ENCODE data around the gene ENG. TPM values are rescaled to one million over a fixed set of nuclear protein-coding genes. Genes with fewer than 3 reads are reported as not detected.
"Not testable (repeated sequence)": the region's sequence is repeated elsewhere in the genome, so short reads cannot be mapped to it uniquely, and the experiment has no call there.

Gene ENG
- polyA plus RNA-seq, 2 of the 4 experiments (the other 2 are of a cell fraction): 0.08 TPM; not detected in 1

DNA sequence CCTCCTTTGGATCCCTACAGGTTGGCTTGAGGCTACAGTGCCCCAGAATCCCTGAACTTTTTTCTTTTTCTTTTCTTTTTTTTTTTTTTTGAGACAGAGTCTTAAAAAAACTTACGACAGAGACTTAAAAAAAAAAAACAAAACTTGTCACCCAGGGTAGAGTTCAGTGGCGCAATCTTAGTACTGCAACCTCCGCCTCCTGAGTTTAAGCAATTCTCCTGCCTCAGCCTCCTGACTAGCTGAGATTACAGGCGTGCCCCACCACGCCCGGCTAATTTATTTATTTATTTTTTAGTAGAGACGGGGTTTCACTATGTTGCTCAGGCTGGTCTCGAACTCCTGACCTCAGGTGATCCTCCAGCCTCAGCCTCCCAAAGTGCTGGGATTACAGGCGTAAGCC, 73.5 kb downstream of the ENG start:
- ATAC-seq; POLR2A ChIA-PET; H3K4me3 ChIP-seq; FAIRE-seq; H3K9me3 ChIP-seq; H3K4me2 ChIP-seq; H3K27ac ChIP-seq; DNase-seq (ENCODE audit: low read depth in 1 of 2, low spot score in 1 of 2): not testable (repeated sequence)
- peaks cover 13% of the 10 kb centered on the region; the same call in 2 of the 3 replicates for H3K4me1 ChIP-seq
- 82% methylated on average over 9 of the region's 9 CpGs for WGBS (ENCODE audit: missing lambda C conversion rate)
- CTCF ChIA-PET: interaction anchor here (0.6 to 12.1 kb wide), 4 partner anchors 12 to 89 kb away, joined by 3 to 157 read pairs (median 70); partner anchors contain the start of gene TOR2A

- WGBS (ENCODE audit: missing lambda C conversion rate): 83% methylated on average over 20 of the region's 20 CpGs
- Histone ChIP-seq H3K4me1 (peaks cover 13% of the 10 kb centered on the region; the same call in 2 of the 3 replicates), H3K4me3 (no peak overlapping the region), H3K4me2 (no peak overlapping the region), H3K27ac (no peak overlapping the region), H3K9me3 (no peaks in the 10 kb centered on the region)
- no peak for DNase-seq (ENCODE audit: low read depth in 1 of 2, low spot score in 1 of 2)
- CTCF ChIA-PET: interaction anchor here (2.4 to 12.1 kb wide), 3 partner anchors 11 to 90 kb away, joined by 7 to 157 read pairs (median 132); partner anchors contain the start of gene TOR2A
- POLR2A ChIA-PET: no interaction called here
- TF ChIP-seq JUNB (IDR thresholded peaks at IDR 0.05): no peak
- no peak for TF ChIP-seq GATA3 (IDR thresholded peaks at IDR 0.05; ENCODE audit: borderline replicate concordance)
- no peak for TF ChIP-seq NFE2L2 (conservative IDR thresholded peaks at IDR 0.05; ENCODE audit: low read length)
- TF ChIP-seq FOXS1 (CRISPR knock-in tag; IDR thresholded peaks at IDR 0.05): no peak
- TF ChIP-seq ZFP36 (IDR thresholded peaks at IDR 0.05; ENCODE audit: borderline replicate concordance, partially characterized antibody): peak; percentile 11
- TF ChIP-seq CHD2 (IDR thresholded peaks at IDR 0.05; ENCODE audit: low read length, partially characterized antibody): no peak
- FAIRE-seq: no peak
- no peak for ATAC-seq
These were observed 74.2 kb downstream of the ENG start for GRCh38 chr9:127780126-127780885.

GRCh38 chr9:127779136-127779981, 75.1 kb downstream of the ENG start:
- 60% methylated on average over 13 of the region's 17 CpGs for WGBS (ENCODE audit: missing lambda C conversion rate)
- TF ChIP-seq MAFK (IDR thresholded peaks at IDR 0.05; ENCODE audit: partially characterized antibody) (no peak), ZFP36 (IDR thresholded peaks at IDR 0.05; ENCODE audit: borderline replicate concordance, partially characterized antibody) (peak; percentile 13)
- Histone ChIP-seq H3K9me3 (no peaks in the 10 kb centered on the region), H3K4me2 (no peak overlapping the region; the same call in 2 of the 3 replicates), H3K4me1 (peaks cover 9% of the 10 kb centered on the region; the same call in 2 of the 3 replicates), H3K27ac (peak overlapping the region; percentile 48 to 71; a peak in 5 of 6 replicates), H3K4me3 (no peak overlapping the region)
- DNase-seq (ENCODE audit: low read depth in 1 of 2, low spot score in 1 of 2) (no peak), FAIRE-seq (no peak), ATAC-seq (peak; percentile 43 to 50; a peak in 5 of 6 replicates)
- ChIA-PET CTCF (interaction anchor here (0.8 to 12.1 kb wide), 7 partner anchors 8 to 190 kb away, joined by 3 to 157 read pairs (median 5); partner anchors contain the start of gene TOR2A), POLR2A (no interaction called here)

DNA sequence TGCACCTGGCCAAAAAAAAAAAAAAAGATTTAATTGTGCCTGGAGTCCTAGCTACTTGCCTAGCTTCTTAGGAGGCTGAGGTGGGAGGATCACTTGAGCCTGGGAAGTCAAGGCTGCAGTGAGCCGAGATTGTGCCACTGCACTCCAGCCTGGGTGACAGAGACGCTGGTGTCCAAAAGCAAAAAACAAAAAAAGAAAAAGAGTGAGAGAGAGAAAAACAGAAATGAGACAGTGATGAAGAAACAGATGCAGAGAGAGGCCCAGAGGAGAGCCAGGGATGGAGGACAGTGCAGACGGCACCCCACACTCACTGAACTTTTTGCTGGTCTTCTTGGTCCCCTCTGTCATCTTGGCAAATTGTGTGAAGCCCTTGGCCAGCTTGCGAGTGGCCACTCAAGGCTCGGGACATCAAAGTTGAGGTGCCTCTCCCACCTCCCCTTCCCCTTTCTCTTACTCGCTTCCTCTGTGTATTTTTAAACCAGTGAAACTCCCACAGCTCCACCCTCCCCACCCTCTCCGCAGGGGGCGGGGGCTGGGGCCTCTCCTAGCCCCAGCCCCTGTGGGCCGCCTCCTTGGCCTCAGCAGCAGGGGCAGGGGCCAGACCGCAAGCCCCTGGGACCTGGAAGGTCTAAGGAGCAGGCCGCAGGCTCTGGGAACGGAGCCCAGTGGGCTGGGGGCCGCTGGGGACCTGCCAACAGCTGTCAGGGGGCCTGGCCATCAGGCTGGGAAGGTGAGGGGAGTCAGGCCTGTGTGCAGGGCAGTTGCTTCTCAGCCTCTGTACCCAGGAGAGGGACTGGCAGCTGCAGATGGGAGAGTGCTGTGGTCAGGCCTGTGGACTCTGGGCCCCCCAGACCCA, 76.0 kb downstream of the ENG start, which contains the start of gene SH2D3C:
TSS of gene SH2D3C (minus strand) at position 387 of the 856 bp plus-strand sequence. CDS start at position 348, 39 bp downstream.
- FAIRE-seq (no peak), DNase-seq (ENCODE audit: low read depth in 1 of 2, low spot score in 1 of 2) (no peak), ATAC-seq (peak in 1 of 2 experiments; percentile 10; a peak in 2 of 6 replicates)
- ChIA-PET CTCF (interaction anchor here (0.5 to 12.1 kb wide), 14 partner anchors 8 to 340 kb away, joined by 3 to 157 read pairs (median 3); partner anchors contain the start of genes SLC25A25 and TOR2A), POLR2A (no interaction called here)
- Histone ChIP-seq H3K4me3 (no peak within 1 kb of the TSS), H3K27ac (peak within 1 kb of the TSS; percentile 48 to 71; a peak in 5 of 6 replicates), H3K4me2 (no peak within 1 kb of the TSS; the same call in 2 of the 3 replicates), H3K4me1 (peaks cover 9% of the 10 kb centered on the region; the same call in 2 of the 3 replicates), H3K9me3 (no peaks in the 10 kb centered on the region)
- WGBS (ENCODE audit: missing lambda C conversion rate): 79% methylated on average over 13 of the region's 13 CpGs
- TF ChIP-seq, protein P1, sequence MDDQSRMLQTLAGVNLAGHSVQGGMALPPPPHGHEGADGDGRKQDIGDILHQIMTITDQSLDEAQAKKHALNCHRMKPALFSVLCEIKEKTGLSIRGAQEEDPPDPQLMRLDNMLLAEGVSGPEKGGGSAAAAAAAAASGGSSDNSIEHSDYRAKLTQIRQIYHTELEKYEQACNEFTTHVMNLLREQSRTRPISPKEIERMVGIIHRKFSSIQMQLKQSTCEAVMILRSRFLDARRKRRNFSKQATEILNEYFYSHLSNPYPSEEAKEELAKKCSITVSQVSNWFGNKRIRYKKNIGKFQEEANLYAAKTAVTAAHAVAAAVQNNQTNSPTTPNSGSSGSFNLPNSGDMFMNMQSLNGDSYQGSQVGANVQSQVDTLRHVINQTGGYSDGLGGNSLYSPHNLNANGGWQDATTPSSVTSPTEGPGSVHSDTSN (IDR thresholded peaks at IDR 0.05): no peak
- TF ChIP-seq HDAC2 (IDR thresholded peaks at IDR 0.05): no peak
- TF ChIP-seq HOXB13 (CRISPR knock-in tag; IDR thresholded peaks at IDR 0.05; ENCODE audit: low read depth): no peak
- TF ChIP-seq MAZ (IDR thresholded peaks at IDR 0.05; ENCODE audit: borderline replicate concordance, low read depth, low read length): no peak
- no peak for TF ChIP-seq HEYL (CRISPR knock-in tag; IDR thresholded peaks at IDR 0.05)
- no peak for TF ChIP-seq TP53 (CRISPR knock-in tag; IDR thresholded peaks at IDR 0.05)
- no peak for TF ChIP-seq MAFK (IDR thresholded peaks at IDR 0.05; ENCODE audit: partially characterized antibody)
- TF ChIP-seq CTCF (IDR thresholded peaks at IDR 0.05): no peak
- no peak for TF ChIP-seq RAD21 (conservative IDR thresholded peaks at IDR 0.05 in 1 of 2, IDR thresholded peaks at IDR 0.05 in 1 of 2)
- TF ChIP-seq REST (IDR thresholded peaks at IDR 0.05): no peak
- no peak for TF ChIP-seq ZFP36 (IDR thresholded peaks at IDR 0.05; ENCODE audit: borderline replicate concordance, partially characterized antibody)
- TF ChIP-seq KDM1A (IDR thresholded peaks at IDR 0.05; ENCODE audit: low read depth): no peak
